Nephron (organoid): ENCODE measurements around the gene SH3RF3.

ENCODE experiments used
- H3K27ac Mint-ChIP-seq, 3 experiments: 2 replicates each; pipeline ENCODE4 v1.8.0; 2020; ENCODE audit warnings: mixed read lengths in 3 of 3, mild to moderate bottlenecking in 2 of 3, moderate library complexity in 1 of 3
- H3K27me3 Mint-ChIP-seq: 2 replicates; pipeline ENCODE4 v1.8.0; 2021; ENCODE audit warnings: low read depth, mild to moderate bottlenecking, moderate library complexity, mixed read lengths
- H3K36me3 Mint-ChIP-seq: 2 replicates; pipeline ENCODE4 v1.8.0; 2020; ENCODE audit warnings: low read depth, mixed read lengths
- H3K4me1 Mint-ChIP-seq: 2 replicates; pipeline ENCODE4 v1.8.0; 2020; ENCODE audit warnings: mixed read lengths
- H3K4me3 Mint-ChIP-seq, 3 experiments: 2 replicates each; pipeline ENCODE4 v1.8.0; 2020; ENCODE audit warnings: mild to moderate bottlenecking in 3 of 3, mixed read lengths in 3 of 3, moderate library complexity in 2 of 3
- H3K9me3 Mint-ChIP-seq: 2 replicates; pipeline ENCODE4 v1.8.0; 2020; ENCODE audit warnings: mixed read lengths
- TF ChIP-seq, protein P1 (sequence below), 3 experiments: fragments of 200-600 bp; sonication (generic); IDR thresholded peaks; one replicate each; pipeline ENCODE4 v1.5.0; 2021; ENCODE audit warnings: antibody characterized with exemption in 3 of 3; ENCODE audit not compliant: unreplicated experiment in 3 of 3

Gene SH3RF3

DNA sequence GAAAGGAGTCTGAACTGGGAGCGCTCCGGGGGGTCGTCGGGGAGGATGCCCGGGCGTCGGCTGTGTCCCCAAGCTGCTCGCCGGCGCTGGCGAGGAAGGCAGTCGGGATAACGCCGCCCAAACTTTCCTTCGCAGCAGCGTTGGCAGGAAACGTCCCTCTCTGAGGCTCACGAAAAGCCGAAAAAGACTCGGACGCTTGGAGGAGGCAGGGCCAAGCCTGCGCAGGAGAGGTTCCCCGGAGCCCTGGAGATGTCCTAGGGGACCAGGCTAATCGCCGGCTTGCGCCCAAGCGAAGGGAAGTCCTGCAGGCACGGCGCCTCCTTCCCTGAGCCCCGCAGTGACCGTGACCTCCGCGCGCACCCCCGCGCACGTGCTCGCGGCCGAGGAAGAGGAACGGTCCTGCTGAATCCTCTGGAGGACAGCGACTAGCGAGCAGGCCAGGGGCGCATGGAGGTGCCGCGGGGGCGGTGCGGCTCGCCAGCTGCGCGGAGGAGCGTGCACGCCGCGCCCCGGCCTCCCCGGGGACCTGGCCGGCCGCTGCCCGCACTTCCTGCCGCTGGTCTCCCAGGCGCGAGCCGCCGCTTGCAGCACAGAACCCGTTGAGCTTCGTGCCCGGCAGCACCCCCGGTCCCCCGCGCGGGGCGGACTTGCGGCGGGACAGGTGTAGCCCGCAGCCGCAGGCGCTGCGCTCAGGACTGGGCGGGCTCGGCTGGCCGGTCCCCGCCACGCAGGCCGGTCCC, at the start of gene SH3RF3:
Gene SH3RF3 (plus strand): TSS at position 590 of the 740 bp plus-strand sequence.
- Mint-ChIP-seq H3K27me3 (peaks cover 51% of the 10 kb centered on the region), H3K36me3 (no peaks in the 10 kb centered on the region), H3K9me3 (no peaks in the 10 kb centered on the region), H3K27ac (peak within 1 kb of the TSS in 2 of 3 experiments; percentile 30 to 73), H3K4me1 (peaks cover 23% of the 10 kb centered on the region), H3K4me3 (peak within 1 kb of the TSS; percentile 92 to 99 (median 92))
- TF ChIP-seq, protein P1, sequence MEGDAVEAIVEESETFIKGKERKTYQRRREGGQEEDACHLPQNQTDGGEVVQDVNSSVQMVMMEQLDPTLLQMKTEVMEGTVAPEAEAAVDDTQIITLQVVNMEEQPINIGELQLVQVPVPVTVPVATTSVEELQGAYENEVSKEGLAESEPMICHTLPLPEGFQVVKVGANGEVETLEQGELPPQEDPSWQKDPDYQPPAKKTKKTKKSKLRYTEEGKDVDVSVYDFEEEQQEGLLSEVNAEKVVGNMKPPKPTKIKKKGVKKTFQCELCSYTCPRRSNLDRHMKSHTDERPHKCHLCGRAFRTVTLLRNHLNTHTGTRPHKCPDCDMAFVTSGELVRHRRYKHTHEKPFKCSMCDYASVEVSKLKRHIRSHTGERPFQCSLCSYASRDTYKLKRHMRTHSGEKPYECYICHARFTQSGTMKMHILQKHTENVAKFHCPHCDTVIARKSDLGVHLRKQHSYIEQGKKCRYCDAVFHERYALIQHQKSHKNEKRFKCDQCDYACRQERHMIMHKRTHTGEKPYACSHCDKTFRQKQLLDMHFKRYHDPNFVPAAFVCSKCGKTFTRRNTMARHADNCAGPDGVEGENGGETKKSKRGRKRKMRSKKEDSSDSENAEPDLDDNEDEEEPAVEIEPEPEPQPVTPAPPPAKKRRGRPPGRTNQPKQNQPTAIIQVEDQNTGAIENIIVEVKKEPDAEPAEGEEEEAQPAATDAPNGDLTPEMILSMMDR (IDR thresholded peaks at IDR 0.05; ENCODE audit: unreplicated experiment in 3 of 3): no peak

DNA sequence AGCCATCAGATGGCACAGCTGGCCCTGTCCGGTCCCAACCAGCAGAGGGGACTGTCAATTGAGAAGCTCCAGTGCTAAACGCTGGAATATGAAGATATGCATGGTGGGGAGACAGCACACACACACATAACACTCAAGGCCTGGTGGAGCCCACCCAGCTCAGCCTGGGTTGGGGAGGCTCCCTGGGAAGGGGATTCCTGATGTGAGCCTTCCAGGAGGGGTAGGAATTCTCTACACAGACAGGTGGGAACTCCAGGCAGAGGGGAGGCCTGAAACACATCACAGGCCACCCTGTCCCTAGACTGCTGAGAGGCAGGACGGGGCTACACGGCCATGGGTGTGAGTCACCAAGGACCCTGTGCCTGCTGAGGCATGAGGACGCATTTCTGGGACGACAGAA, 49.4 kb upstream of the SH3RF3 start:
- Mint-ChIP-seq H3K27ac (no peak overlapping the region), H3K36me3 (no peaks in the 10 kb centered on the region), H3K9me3 (peaks cover 4% of the 10 kb centered on the region), H3K4me3 (no peak overlapping the region), H3K27me3 (no peaks in the 10 kb centered on the region), H3K4me1 (no peaks in the 10 kb centered on the region)
- TF ChIP-seq, protein P1 (IDR thresholded peaks at IDR 0.05; ENCODE audit: unreplicated experiment in 3 of 3): no peak

DNA sequence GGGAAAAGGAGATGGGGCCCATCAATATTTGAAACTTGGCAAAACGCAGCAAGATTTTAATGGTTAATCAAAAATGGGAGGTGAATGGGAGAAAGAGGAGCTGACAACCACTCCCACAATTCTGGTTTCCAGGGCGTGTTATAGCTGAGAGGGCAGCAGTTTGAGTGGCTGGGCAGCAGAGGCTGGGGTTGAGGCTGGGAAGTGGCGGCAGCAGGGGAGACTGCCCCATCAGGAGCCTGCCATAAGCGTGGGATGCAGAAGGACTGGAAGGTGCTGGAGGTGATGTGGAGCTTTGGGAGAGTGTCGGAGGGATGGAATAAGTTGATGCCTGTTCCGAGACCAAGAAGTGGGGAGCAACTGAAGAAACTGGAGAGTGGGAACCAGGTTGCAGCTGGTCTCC, 48.9 kb upstream of the SH3RF3 start:
- no peaks in the 10 kb centered on the region for H3K27me3 Mint-ChIP-seq
- peaks cover 4% of the 10 kb centered on the region for H3K9me3 Mint-ChIP-seq
- TF ChIP-seq, protein P1 (IDR thresholded peaks at IDR 0.05; ENCODE audit: unreplicated experiment in 3 of 3): no peak
- H3K4me3 Mint-ChIP-seq: no peak overlapping the region
- no peaks in the 10 kb centered on the region for H3K36me3 Mint-ChIP-seq
- H3K4me1 Mint-ChIP-seq: no peaks in the 10 kb centered on the region
- H3K27ac Mint-ChIP-seq: no peak overlapping the region

DNA sequence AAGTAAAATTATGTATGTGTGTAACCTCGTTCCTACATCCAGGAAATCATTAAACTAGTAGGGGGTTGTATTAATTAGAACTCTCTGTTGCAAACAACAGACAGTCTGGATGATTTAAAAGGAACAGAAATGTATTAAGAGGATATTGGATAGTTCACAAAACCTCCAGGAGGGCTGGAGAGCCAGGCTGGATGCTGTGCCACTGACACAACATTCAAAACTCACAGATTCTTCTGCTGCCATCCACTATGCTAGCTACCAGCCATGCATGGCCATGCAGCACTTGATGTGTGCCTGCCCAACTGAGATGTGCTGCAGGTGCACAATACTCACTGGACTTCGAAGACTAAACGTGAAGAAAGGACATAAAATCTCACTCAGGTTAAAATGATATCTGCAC, 48.2 kb upstream of the SH3RF3 start:
- peaks cover 4% of the 10 kb centered on the region for H3K9me3 Mint-ChIP-seq
- H3K4me1 Mint-ChIP-seq: no peaks in the 10 kb centered on the region
- no peaks in the 10 kb centered on the region for H3K36me3 Mint-ChIP-seq
- H3K27ac Mint-ChIP-seq: no peak overlapping the region
- H3K4me3 Mint-ChIP-seq: no peak overlapping the region
- H3K27me3 Mint-ChIP-seq: no peaks in the 10 kb centered on the region
- TF ChIP-seq, protein P1 (IDR thresholded peaks at IDR 0.05; ENCODE audit: unreplicated experiment in 3 of 3): no peak

DNA sequence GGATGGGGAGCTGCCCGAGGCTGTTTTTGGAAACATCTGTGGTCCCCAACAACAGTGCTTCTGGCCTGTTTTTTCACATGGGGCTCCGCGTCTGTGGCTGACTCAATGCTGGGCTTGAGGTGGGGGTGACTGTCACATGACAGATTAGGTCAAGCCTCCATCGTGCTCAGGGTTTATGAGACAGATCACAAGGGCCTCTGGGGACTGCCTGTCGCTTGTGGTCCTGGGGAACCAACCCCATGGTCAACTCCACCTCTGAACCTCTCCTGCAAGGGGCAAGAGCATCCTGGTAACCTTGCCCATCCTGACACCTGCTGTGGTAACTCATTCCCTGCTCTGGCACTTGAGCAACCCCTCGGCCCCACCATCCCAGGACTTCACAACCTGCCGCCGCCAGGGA, 47.6 kb upstream of the SH3RF3 start:
- H3K27me3 Mint-ChIP-seq: no peaks in the 10 kb centered on the region
- no peaks in the 10 kb centered on the region for H3K4me1 Mint-ChIP-seq
- no peaks in the 10 kb centered on the region for H3K36me3 Mint-ChIP-seq
- H3K9me3 Mint-ChIP-seq: peaks cover 4% of the 10 kb centered on the region
- H3K4me3 Mint-ChIP-seq: no peak overlapping the region
- H3K27ac Mint-ChIP-seq: no peak overlapping the region
- TF ChIP-seq, protein P1 (IDR thresholded peaks at IDR 0.05; ENCODE audit: unreplicated experiment in 3 of 3): no peak

DNA sequence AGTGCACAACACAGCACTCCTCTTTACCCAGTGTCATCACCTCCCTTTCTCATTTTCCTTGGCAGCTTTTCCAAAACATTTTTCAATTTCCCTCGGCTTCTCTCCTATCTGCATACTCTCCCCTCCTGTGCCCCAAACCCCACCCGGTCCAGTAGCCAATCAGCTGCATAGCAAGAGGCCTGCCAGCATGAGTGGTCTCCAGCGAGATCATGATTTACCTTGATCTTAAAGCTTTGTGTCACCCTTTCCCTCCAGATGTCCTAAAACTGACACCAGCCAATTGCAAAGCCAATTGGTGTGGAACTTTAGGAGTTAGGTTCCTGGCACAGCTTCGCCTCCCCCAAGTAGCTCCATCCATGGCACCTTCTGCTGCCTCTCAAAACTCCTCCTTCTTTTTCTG, 45.2 kb upstream of the SH3RF3 start:
- TF ChIP-seq, protein P1 (IDR thresholded peaks at IDR 0.05; ENCODE audit: unreplicated experiment in 3 of 3): no peak
- Mint-ChIP-seq H3K4me1 (no peaks in the 10 kb centered on the region), H3K4me3 (no peak overlapping the region), H3K36me3 (no peaks in the 10 kb centered on the region), H3K27me3 (peaks cover 4% of the 10 kb centered on the region), H3K27ac (no peak overlapping the region), H3K9me3 (peaks cover 6% of the 10 kb centered on the region)
